NB4 (cell line): ENCODE data around the gene POLE3.

Experiments
- DNase-seq: peaks from one replicate; pipeline ENCODE4 v3.0.0; 2010; ENCODE audit warnings: low read depth
- H3K4me3 ChIP-seq: one replicate; pipeline ENCODE4 v1.5.1; 2011; ENCODE audit warnings: mild to moderate bottlenecking, low read depth, low read length, moderate library complexity
- CTCF ChIP-seq: IDR thresholded peaks from one replicate; pipeline ENCODE4 v1.5.1; 2012; ENCODE audit warnings: low read depth, low read length
- MAX ChIP-seq: IDR thresholded peaks from 2 replicates; pipeline ENCODE4 v1.6.1; 2011; ENCODE audit warnings: low read depth, low read length
- MYC ChIP-seq: IDR thresholded peaks from 2 replicates; pipeline ENCODE4 v1.6.1; 2011; ENCODE audit warnings: low read depth, low read length
- POLR2A ChIP-seq: IDR thresholded peaks from 2 replicates; pipeline ENCODE4 v1.6.1; 2011; ENCODE audit warnings: mild to moderate bottlenecking; ENCODE audit not compliant: insufficient read length; ENCODE audit errors: extremely low read depth

The POLE3 gene

GRCh38 chr9:113398796-113399195, 11.7 kb downstream of the POLE3 start:
- TF ChIP-seq MYC (no peak), POLR2A (no peak), MAX (no peak), CTCF (no peak)
- no peak overlapping the region for H3K4me3 ChIP-seq
- DNase-seq, result no peak

- no peak overlapping the region for H3K4me3 ChIP-seq
- TF ChIP-seq MAX (no peak), CTCF (no peak), POLR2A (no peak), MYC (no peak)
- DNase-seq, result no peak
These were observed 13.3 kb downstream of the POLE3 start for GRCh38 chr9:113397203-113397631.

- TF ChIP-seq CTCF (no peak), POLR2A (no peak), MYC (no peak), MAX (no peak)
- DNase-seq, result no peak
- no peak overlapping the region for H3K4me3 ChIP-seq
These were observed 15.2 kb downstream of the POLE3 start for GRCh38 chr9:113395000-113395861.

- no peak overlapping the region for H3K4me3 ChIP-seq
- TF ChIP-seq POLR2A (no peak), MAX (no peak), MYC (no peak), CTCF (no peak)
- no peak for DNase-seq
These were observed 17.2 kb downstream of the POLE3 start for GRCh38 chr9:113393281-113393680.

- no peak overlapping the region for H3K4me3 ChIP-seq
- no peak for DNase-seq
- TF ChIP-seq CTCF (no peak), MAX (no peak), POLR2A (no peak), MYC (no peak)
These were observed 18.6 kb downstream of the POLE3 start for GRCh38 chr9:113391917-113392316.
